Peyer's patch (tissue), 4 donors: ENCODE measurements around the gene SEC23A. TPM values are rescaled to one million over a fixed set of nuclear protein-coding genes. Genes with fewer than 3 reads are reported as not detected.
"Not testable (repeated sequence)": the region's sequence is repeated elsewhere in the genome, so short reads cannot be mapped to it uniquely, and the experiment has no call there.

Experiments
- DNase-seq, 3 donors: peaks; one replicate each; pipeline ENCODE4 v3.0.0-alpha.2; 2017 to 2019
- H3K27ac ChIP-seq, 4 donors: fragments of 200-600 bp; sonication (generic); one replicate each; pipeline ENCODE4 v1.5.1; 2016 to 2019
- H3K27me3 ChIP-seq, 2 donors: fragments of 200-600 bp; sonication (generic); one replicate each; pipeline ENCODE4 v1.5.1; 2019
- H3K36me3 ChIP-seq, 3 donors: fragments of 200-600 bp; sonication (generic); one replicate each; pipeline ENCODE4 v1.5.1; 2016 to 2019
- H3K4me1 ChIP-seq, 4 donors: fragments of 200-600 bp; sonication (generic); one replicate each; pipeline ENCODE4 v1.5.1; 2016 to 2019
- H3K4me3 ChIP-seq, 4 donors: fragments of 200-600 bp; sonication (generic); 1 replicate in 3 of 4; 2 replicates in 1 of 4; pipeline ENCODE4 v1.5.1; 2016 to 2019; ENCODE audit warnings: mild to moderate bottlenecking in 1 of 4
- H3K9me3 ChIP-seq, 4 donors: fragments of 200-600 bp; sonication (generic); one replicate each; pipeline ENCODE4 v1.5.1; 2016 to 2019; ENCODE audit warnings: mild to moderate bottlenecking in 1 of 4
- CTCF ChIP-seq, 6 experiments: fragments of 450-650 bp in 4 of 6; fragments of 200-600 bp in 2 of 6; sonication (generic) in 1 of 6; IDR thresholded peaks; one replicate each; pipeline ENCODE4 v1.5.1; 2017 to 2019; ENCODE audit warnings: antibody characterized with exemption in 6 of 6, mild to moderate bottlenecking in 3 of 6, moderate library complexity in 1 of 6
- POLR2A ChIP-seq, 2 donors: fragments of 450-650 bp; IDR thresholded peaks; one replicate each; pipeline ENCODE4 v1.5.1; 2017; ENCODE audit warnings: antibody characterized with exemption in 2 of 2, mild to moderate bottlenecking in 2 of 2, moderate library complexity in 2 of 2
- total RNA-seq, 4 donors: library from RNA; depleted of rRNA; stranded (reverse); fragments of >200 nt; gene quantifications; one replicate each; pipeline ENCODE4 v1.1.0, GENCODE V29; 2016

SEC23A gene
- total RNA-seq, 4 donors from 2014 or later = 118 to 260 (median 188) TPM

- TF ChIP-seq POLR2A (IDR thresholded peaks at IDR 0.05) (no peak), CTCF (IDR thresholded peaks at IDR 0.05) (no peak)
- Histone ChIP-seq H3K9me3 (no peaks in the 10 kb centered on the region), H3K36me3 (no peaks in the 10 kb centered on the region), H3K4me3 (no peak overlapping the region), H3K27ac (no peak overlapping the region), H3K27me3 (no peaks in the 10 kb centered on the region), H3K4me1 (peaks cover 0 to 6% (median 0%) of the 10 kb centered on the region in 4 donors)
- DNase-seq = no peak
These were observed 88.6 kb downstream of the SEC23A start for GRCh38 chr14:39014460-39014859.

GRCh38 chr14:39008965-39009364 lies 94.1 kb downstream of the SEC23A start:
- not testable (repeated sequence) for H3K27ac ChIP-seq, H3K4me3 ChIP-seq, DNase-seq, H3K36me3 ChIP-seq, H3K9me3 ChIP-seq, H3K27me3 ChIP-seq, H3K4me1 ChIP-seq

GRCh38 chr14:39006721-39007410 lies 96.2 kb downstream of the SEC23A start:
- no peak overlapping the region for H3K27ac ChIP-seq
- H3K4me1 ChIP-seq = no peaks in the 10 kb centered on the region
- DNase-seq = no peak
- H3K36me3 ChIP-seq = no peaks in the 10 kb centered on the region
- no peak overlapping the region for H3K4me3 ChIP-seq
- no peaks in the 10 kb centered on the region for H3K9me3 ChIP-seq
- H3K27me3 ChIP-seq = no peaks in the 10 kb centered on the region
- TF ChIP-seq POLR2A (IDR thresholded peaks at IDR 0.05) (no peak), CTCF (IDR thresholded peaks at IDR 0.05) (no peak)

GRCh38 chr14:39005044-39005880 lies 97.8 kb downstream of the SEC23A start:
- H3K4me1 ChIP-seq = no peaks in the 10 kb centered on the region
- no peak for TF ChIP-seq CTCF (IDR thresholded peaks at IDR 0.05)
- no peak for TF ChIP-seq POLR2A (IDR thresholded peaks at IDR 0.05)
- H3K36me3 ChIP-seq = no peaks in the 10 kb centered on the region
- no peaks in the 10 kb centered on the region for H3K27me3 ChIP-seq
- no peak overlapping the region for H3K27ac ChIP-seq
- no peak overlapping the region for H3K4me3 ChIP-seq
- H3K9me3 ChIP-seq = no peaks in the 10 kb centered on the region
- no peak for DNase-seq

GRCh38 chr14:38999949-39000348 lies 103.1 kb downstream of the SEC23A start:
- no peak for DNase-seq
- no peak overlapping the region for H3K27ac ChIP-seq
- no peaks in the 10 kb centered on the region for H3K27me3 ChIP-seq
- H3K9me3 ChIP-seq = no peaks in the 10 kb centered on the region
- H3K36me3 ChIP-seq = no peaks in the 10 kb centered on the region
- TF ChIP-seq CTCF (IDR thresholded peaks at IDR 0.05) = no peak
- TF ChIP-seq POLR2A (IDR thresholded peaks at IDR 0.05) = no peak
- no peak overlapping the region for H3K4me3 ChIP-seq
- no peaks in the 10 kb centered on the region for H3K4me1 ChIP-seq

- Histone ChIP-seq H3K27ac (no peak overlapping the region), H3K27me3 (no peaks in the 10 kb centered on the region), H3K4me1 (no peaks in the 10 kb centered on the region), H3K36me3 (no peaks in the 10 kb centered on the region), H3K9me3 (no peaks in the 10 kb centered on the region), H3K4me3 (no peak overlapping the region)
- no peak for DNase-seq
- TF ChIP-seq POLR2A (IDR thresholded peaks at IDR 0.05) (no peak), CTCF (IDR thresholded peaks at IDR 0.05) (no peak)
These were observed 108.3 kb downstream of the SEC23A start for GRCh38 chr14:38994731-38995130.
